Neural crest cell (in vitro differentiated cells): Measurements from ENCODE around the gene TNRC18. TPM values are rescaled to one million over a fixed set of nuclear protein-coding genes. Genes with fewer than 3 reads are reported as not detected.

Experiments used
- DNase-seq: peaks from one replicate; pipeline ENCODE4 v3.0.0; 2021; ENCODE audit warnings: low read depth, mixed read lengths, low spot score
- H3K27ac Mint-ChIP-seq: one replicate; pipeline ENCODE4 v1.8.0; 2021; ENCODE audit warnings: mild to moderate bottlenecking, mixed read lengths; ENCODE audit not compliant: unreplicated experiment
- H3K27me3 Mint-ChIP-seq: 2 replicates; pipeline ENCODE4 v1.8.0; 2021; ENCODE audit warnings: low read depth, mild to moderate bottlenecking, mixed read lengths
- H3K36me3 Mint-ChIP-seq: 2 replicates; pipeline ENCODE4 v1.8.0; 2021; ENCODE audit warnings: low read depth, mild to moderate bottlenecking, mixed read lengths
- H3K4me1 Mint-ChIP-seq: 2 replicates; pipeline ENCODE4 v1.8.0; 2021; ENCODE audit warnings: mixed read lengths
- H3K4me3 Mint-ChIP-seq: one replicate; pipeline ENCODE4 v1.8.0; 2021; ENCODE audit warnings: mild to moderate bottlenecking, mixed read lengths
- H3K9me3 Mint-ChIP-seq: 2 replicates; pipeline ENCODE4 v1.8.0; 2021; ENCODE audit warnings: mixed read lengths
- total RNA-seq: library from RNA; stranded (reverse); gene quantifications from 2 replicates; pipeline ENCODE4 v1.2.1, GENCODE V29; 2021
- TF ChIP-seq, protein P1 (sequence below): fragments of 200-600 bp; sonication (generic); conservative IDR thresholded peaks from 2 replicates; pipeline ENCODE4 v1.5.0; 2021; ENCODE audit warnings: antibody characterized with exemption, mild to moderate bottlenecking

Gene TNRC18
- total RNA-seq, 1 donor from 2014 or later: 69.8 TPM

DNA sequence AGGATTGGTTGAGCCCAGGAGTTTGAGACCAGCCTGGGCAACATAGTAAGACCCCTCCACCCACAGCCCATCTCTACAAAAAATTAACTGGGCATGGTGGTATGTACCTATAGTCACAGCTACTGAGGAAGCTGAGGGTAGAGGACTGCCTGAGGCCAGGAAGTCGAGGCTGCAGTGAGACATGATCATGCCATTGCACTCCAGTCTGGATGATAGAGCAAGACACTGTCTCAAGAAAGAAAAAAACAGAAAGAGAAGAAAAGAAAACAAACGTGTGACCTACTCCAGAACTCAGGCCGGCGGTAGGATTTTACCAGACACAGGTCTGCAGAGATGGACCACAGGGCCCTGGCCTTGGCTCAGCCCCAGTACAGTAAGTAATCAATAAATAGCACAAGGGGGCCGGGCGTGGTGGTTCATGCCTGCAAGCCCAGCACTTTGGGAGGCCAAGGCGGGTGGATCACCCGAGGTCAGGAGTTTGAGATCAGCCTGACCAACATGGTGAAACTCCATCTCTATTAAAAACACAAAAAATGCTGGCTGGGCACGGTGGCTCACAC is 35.4 kb upstream of the TNRC18 start:
- Mint-ChIP-seq H3K9me3 (no peaks in the 10 kb centered on the region), H3K4me1 (no peaks in the 10 kb centered on the region), H3K36me3 (no peaks in the 10 kb centered on the region), H3K27me3 (no peaks in the 10 kb centered on the region), H3K4me3 (no peak overlapping the region), H3K27ac (no peak overlapping the region)
- TF ChIP-seq, protein P1, sequence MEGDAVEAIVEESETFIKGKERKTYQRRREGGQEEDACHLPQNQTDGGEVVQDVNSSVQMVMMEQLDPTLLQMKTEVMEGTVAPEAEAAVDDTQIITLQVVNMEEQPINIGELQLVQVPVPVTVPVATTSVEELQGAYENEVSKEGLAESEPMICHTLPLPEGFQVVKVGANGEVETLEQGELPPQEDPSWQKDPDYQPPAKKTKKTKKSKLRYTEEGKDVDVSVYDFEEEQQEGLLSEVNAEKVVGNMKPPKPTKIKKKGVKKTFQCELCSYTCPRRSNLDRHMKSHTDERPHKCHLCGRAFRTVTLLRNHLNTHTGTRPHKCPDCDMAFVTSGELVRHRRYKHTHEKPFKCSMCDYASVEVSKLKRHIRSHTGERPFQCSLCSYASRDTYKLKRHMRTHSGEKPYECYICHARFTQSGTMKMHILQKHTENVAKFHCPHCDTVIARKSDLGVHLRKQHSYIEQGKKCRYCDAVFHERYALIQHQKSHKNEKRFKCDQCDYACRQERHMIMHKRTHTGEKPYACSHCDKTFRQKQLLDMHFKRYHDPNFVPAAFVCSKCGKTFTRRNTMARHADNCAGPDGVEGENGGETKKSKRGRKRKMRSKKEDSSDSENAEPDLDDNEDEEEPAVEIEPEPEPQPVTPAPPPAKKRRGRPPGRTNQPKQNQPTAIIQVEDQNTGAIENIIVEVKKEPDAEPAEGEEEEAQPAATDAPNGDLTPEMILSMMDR: no peak
- DNase-seq: no peak

DNA sequence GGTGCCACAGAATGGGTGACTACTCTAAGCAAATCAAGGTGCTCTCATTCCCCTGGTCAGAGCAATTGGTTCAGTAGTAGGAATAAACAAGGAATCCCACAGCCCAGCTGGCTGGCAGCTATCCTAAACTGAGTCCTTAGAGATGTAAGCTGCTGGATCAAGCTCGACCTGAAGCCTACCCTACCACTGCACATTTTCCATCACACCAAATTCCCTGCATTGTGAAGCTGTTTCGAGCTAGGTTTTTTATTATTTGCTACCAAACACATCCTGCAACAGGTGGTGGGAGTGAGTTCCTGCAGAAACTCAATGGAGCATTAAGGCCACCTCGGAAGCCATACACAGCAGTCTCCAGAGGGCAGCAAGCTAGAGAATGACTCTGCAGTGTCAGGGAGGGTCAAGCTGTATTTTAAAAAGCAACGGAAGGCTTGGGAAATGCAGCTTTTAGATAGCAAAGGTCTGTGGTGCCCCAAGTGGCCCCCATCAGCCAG is 33.7 kb upstream of the TNRC18 start:
- peaks cover 9% of the 10 kb centered on the region for H3K4me1 Mint-ChIP-seq
- TF ChIP-seq, protein P1: no peak
- DNase-seq: no peak
- no peak overlapping the region for H3K27ac Mint-ChIP-seq
- H3K4me3 Mint-ChIP-seq: no peak overlapping the region
- no peaks in the 10 kb centered on the region for H3K27me3 Mint-ChIP-seq
- no peaks in the 10 kb centered on the region for H3K36me3 Mint-ChIP-seq
- H3K9me3 Mint-ChIP-seq: no peaks in the 10 kb centered on the region

DNA sequence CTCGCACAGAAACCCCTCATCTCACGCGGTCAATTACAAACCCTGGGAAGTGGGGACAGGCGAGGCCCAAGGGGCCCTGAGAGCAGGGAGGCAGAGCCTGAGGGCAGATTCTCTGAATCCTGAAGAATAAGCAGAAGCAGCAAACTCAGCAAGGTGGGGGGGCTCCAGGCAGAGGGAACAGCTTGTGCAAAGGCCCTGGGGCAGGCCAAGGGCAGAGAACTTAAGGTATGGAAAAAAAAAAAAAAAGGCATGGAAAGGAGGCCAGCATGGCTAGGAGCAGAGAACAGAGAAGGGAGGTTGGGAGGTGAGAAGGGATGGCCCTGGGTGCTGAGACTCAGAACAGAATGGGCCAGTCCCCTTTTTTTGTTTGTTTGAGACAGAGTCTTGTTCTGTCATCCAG is 32.8 kb upstream of the TNRC18 start:
- Mint-ChIP-seq H3K4me3 (no peak overlapping the region), H3K4me1 (peaks cover 9% of the 10 kb centered on the region), H3K27me3 (no peaks in the 10 kb centered on the region), H3K27ac (no peak overlapping the region), H3K36me3 (no peaks in the 10 kb centered on the region), H3K9me3 (no peaks in the 10 kb centered on the region)
- TF ChIP-seq, protein P1: no peak
- DNase-seq: no peak

DNA sequence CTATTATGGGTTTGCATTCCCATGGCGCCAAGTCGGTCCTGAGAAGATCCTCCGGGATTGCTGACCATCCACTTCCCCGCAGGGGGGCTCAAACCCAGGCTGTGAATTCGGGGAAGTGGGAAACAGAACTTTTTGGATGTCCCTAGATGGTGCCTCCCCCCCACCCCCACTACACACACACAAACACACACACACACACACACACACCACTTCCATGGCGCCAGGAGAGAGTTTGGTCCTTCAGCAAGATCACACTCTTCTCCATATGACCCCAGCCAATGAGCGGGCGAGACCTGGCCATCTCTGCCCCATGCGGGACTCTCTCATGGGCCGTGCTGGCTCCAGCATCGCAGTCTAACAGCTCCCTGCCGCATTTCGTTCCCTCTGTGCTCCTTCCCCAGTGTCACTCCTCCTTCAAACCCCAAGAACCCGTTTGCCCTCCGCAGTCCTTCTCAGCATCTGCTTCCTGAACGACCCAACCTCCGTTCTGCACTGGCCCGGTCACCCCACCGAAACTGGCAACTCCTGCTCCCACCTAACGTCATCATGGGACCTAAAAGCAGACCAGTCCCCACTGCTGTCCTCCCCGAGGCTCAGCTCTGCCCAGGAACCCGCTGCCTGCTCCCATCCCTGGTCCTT is 32.1 kb upstream of the TNRC18 start:
- no peaks in the 10 kb centered on the region for H3K36me3 Mint-ChIP-seq
- no peak overlapping the region for H3K4me3 Mint-ChIP-seq
- H3K27me3 Mint-ChIP-seq: no peaks in the 10 kb centered on the region
- DNase-seq: no peak
- no peaks in the 10 kb centered on the region for H3K9me3 Mint-ChIP-seq
- TF ChIP-seq, protein P1: no peak
- peak overlapping the region; percentile 57 for H3K27ac Mint-ChIP-seq
- peaks cover 9% of the 10 kb centered on the region for H3K4me1 Mint-ChIP-seq

DNA sequence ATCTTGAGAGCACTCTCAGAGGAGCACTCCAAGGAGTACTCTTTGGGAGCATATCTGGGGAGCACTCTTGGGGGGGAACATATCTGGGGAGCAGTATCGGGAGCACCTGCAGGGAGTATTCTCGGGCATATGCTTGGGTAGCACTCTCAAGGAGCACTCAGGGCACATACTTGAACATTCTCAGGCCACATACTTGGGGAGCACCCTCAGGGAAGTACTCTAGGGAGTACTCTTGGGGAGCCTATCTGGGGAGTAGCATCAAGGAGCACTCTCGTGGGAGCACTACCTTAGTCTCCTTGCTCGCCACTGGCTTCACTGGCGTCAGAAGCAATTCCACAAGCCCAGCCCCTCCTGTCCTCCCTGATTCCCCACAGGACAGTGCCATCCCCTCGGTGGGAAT is 31.5 kb upstream of the TNRC18 start:
- H3K27me3 Mint-ChIP-seq: no peaks in the 10 kb centered on the region
- peaks cover 9% of the 10 kb centered on the region for H3K4me1 Mint-ChIP-seq
- no peak overlapping the region for H3K27ac Mint-ChIP-seq
- no peaks in the 10 kb centered on the region for H3K36me3 Mint-ChIP-seq
- no peaks in the 10 kb centered on the region for H3K9me3 Mint-ChIP-seq
- H3K4me3 Mint-ChIP-seq: no peak overlapping the region
- no peak for DNase-seq
- TF ChIP-seq, protein P1: no peak
